GM12892 (cell line): ENCODE data around the gene ZNF787.

Experiments
- POLR2A ChIP-seq: IDR thresholded peaks from 2 replicates; pipeline ENCODE4 v1.6.1; 2011; ENCODE audit warnings: low read depth, low read length, control low read depth
- POLR2AphosphoS5 ChIP-seq: IDR thresholded peaks from 2 replicates; pipeline ENCODE4 v1.6.1; 2011; ENCODE audit warnings: low read depth, low read length, control low read depth
- TAF1 ChIP-seq: IDR thresholded peaks from 2 replicates; pipeline ENCODE4 v1.6.1; 2011; ENCODE audit warnings: low read depth, mild to moderate bottlenecking, control low read depth, low read length, borderline replicate concordance

DNA sequence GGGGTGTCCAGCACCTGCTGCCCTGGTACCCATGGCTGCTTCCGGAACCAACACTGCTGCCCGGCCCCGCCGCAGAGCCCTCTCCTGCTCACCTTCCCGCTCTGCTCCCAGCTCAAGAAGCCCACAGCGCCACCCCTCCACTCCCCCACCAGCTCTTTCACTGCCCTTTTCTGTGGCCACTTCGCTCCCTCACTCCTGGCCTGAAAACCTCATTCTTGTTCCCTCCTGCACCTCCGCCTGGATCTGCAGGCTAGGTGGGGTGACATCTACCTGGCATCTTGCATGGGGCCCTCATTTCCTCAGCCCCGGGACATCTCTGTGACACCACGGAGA, 6.4 kb downstream of the ZNF787 start:
- TF ChIP-seq POLR2AphosphoS5 (no peak), POLR2A (no peak), TAF1 (no peak)
